K562 (cell line): ENCODE measurements around the gene PDCD1. TPM values are rescaled to one million over a fixed set of nuclear protein-coding genes. Genes with fewer than 3 reads are reported as not detected.

Source experiments
- ATAC-seq: fragments of 200-7000 bp; cut with Tn5 transposase; 3 replicates; pipeline ENCODE4 v1.9.1; 2020; ENCODE audit warnings: moderate library complexity
- BruUV-seq: library from RNA; stranded (reverse); fragments of 400-500 nt; replicated peaks from 2 replicates; lab custom pipeline; 2021; lab: Mats Ljungman, UMichigan
- CTCF ChIA-PET: fragments of 300-600 bp; formaldehyde crosslinking; extraction: SDS; loops from one replicate; lab custom pipeline; 2021; ENCODE audit warnings: low intra/inter-chr PET ratio; lab: Yijun Ruan, JAX
- POLR2A ChIA-PET: fragments of 300-600, 350-650 bp; sonication (Branson Sonifier 250); formaldehyde crosslinking; extraction: SDS; loops from one replicate; lab custom pipeline; 2021; ENCODE audit warnings: antibody characterized with exemption, inconsistent platforms; lab: Yijun Ruan, JAX
- DNase-seq, 4 experiments: peaks; one replicate each; pipeline versions ENCODE4 v3.0.0 to v3.0.0-alpha.2; 2011 to 2018; ENCODE audit warnings: low spot score in 3 of 4, mixed read lengths in 3 of 4; ENCODE audit errors: extremely low read depth in 1 of 4
- FAIRE-seq: peaks from 2 replicates; lab custom pipeline; 2011; peaks lifted over from hg19 to GRCh38; lab: Jason Lieb, UNC
- H2AFZ ChIP-seq: 2 replicates; pipeline ENCODE4 v1.6.0; 2011; ENCODE audit warnings: low read depth, low read length, control low read depth, inconsistent platforms
- H3K27ac ChIP-seq: fragments of 200-600 bp; 3 replicates; pipeline ENCODE4 v1.8.0; 2011; ENCODE audit warnings: low read depth, mild to moderate bottlenecking, control low read depth, inconsistent platforms, low read length, moderate library complexity, mixed read lengths; ENCODE audit errors: extremely low read depth
- H3K27me3 ChIP-seq, 2 experiments: fragments of 300-600 bp in 1 of 2; 2 replicates in 1 of 2; 3 replicates in 1 of 2; pipeline versions ENCODE4 v1.6.0 to v1.8.0; 2011; ENCODE audit warnings: inconsistent platforms in 2 of 2, low read length in 2 of 2, mild to moderate bottlenecking in 1 of 2, mixed read lengths in 1 of 2, moderate library complexity in 1 of 2; ENCODE audit not compliant: control insufficient read depth in 2 of 2, insufficient read depth in 2 of 2
- H3K36me3 ChIP-seq: fragments of 300-600 bp; 3 replicates; pipeline ENCODE4 v1.8.0; 2011; ENCODE audit warnings: mild to moderate bottlenecking, low read length, inconsistent platforms; ENCODE audit not compliant: control insufficient read depth, insufficient read depth
- H3K4me1 ChIP-seq, 2 experiments: fragments of 200-600 bp in 1 of 2; replicated peaks in 1 of 2; 2 replicates in 1 of 2; 3 replicates in 1 of 2; pipeline versions ENCODE4 v1.5.1 to v1.8.0; 2011; ENCODE audit warnings: inconsistent platforms in 2 of 2, low read length in 2 of 2, mild to moderate bottlenecking in 1 of 2, mixed read lengths in 1 of 2, moderate library complexity in 1 of 2; ENCODE audit not compliant: control insufficient read depth in 2 of 2, insufficient read depth in 2 of 2
- H3K4me2 ChIP-seq: 2 replicates; pipeline ENCODE4 v1.6.1; 2011; ENCODE audit warnings: low read length, control low read depth, inconsistent platforms, mixed read lengths; ENCODE audit not compliant: insufficient read depth
- H3K4me3 ChIP-seq: fragments of 200-600 bp; sonication (generic), shearing (Covaris generic); 2 replicates; pipeline ENCODE4 v1.5.1; 2016; ENCODE audit warnings: control low read depth, inconsistent platforms
- H3K79me2 ChIP-seq: fragments of 200-600 bp; 3 replicates; pipeline ENCODE4 v1.8.0; 2011; ENCODE audit warnings: low read length, inconsistent platforms; ENCODE audit not compliant: control insufficient read depth, insufficient read depth
- H3K9ac ChIP-seq, 2 experiments: 2 replicates each; pipeline versions ENCODE4 v1.6.0 to v1.6.1; 2011; ENCODE audit warnings: low read depth in 2 of 2, low read length in 2 of 2, control low read depth in 1 of 2, inconsistent platforms in 1 of 2, mild to moderate bottlenecking in 1 of 2, mixed read lengths in 1 of 2; ENCODE audit not compliant: insufficient read depth in 1 of 2
- H3K9me1 ChIP-seq: one replicate; pipeline ENCODE4 v1.6.0; 2011; ENCODE audit warnings: inconsistent platforms, mild to moderate bottlenecking, low read length, moderate library complexity; ENCODE audit not compliant: control insufficient read depth, insufficient read depth
- H3K9me3 ChIP-seq: replicated peaks from 2 replicates; pipeline ENCODE4 v1.5.1; 2011; ENCODE audit warnings: low read depth, low read length, inconsistent platforms; ENCODE audit not compliant: control insufficient read depth, insufficient read depth
- H4K20me1 ChIP-seq: replicated peaks from 2 replicates; pipeline ENCODE4 v1.6.1; 2011; ENCODE audit warnings: low read length, inconsistent platforms, mixed read lengths; ENCODE audit not compliant: control insufficient read depth, insufficient read depth
- JUNB ChIP-seq: fragments of 450-650 bp; formaldehyde crosslinking; conservative IDR thresholded peaks from 2 replicates; pipeline ENCODE4 v1.4.0; 2020; ENCODE audit warnings: mild to moderate bottlenecking
- KHSRP ChIP-seq: fragments of 450-650 bp; IDR thresholded peaks from 2 replicates; pipeline ENCODE4 v1.6.1; 2017
- NRF1 ChIP-seq, 2 experiments: fragments of 450-650 bp; IDR thresholded peaks in 1 of 2; conservative IDR thresholded peaks in 1 of 2; 2 replicates each; pipeline ENCODE4 v1.6.1; 2014; ENCODE audit warnings: mild to moderate bottlenecking in 2 of 2
- PCBP1 ChIP-seq: fragments of 200-400 bp; formaldehyde crosslinking; IDR thresholded peaks from 2 replicates; pipeline ENCODE4 v1.6.1; 2018; ENCODE audit warnings: mild to moderate bottlenecking, low read depth, low read length; ENCODE audit not compliant: poor library complexity, severe bottlenecking
- POLR2G ChIP-seq: fragments of 200-400 bp; formaldehyde crosslinking; IDR thresholded peaks from 2 replicates; pipeline ENCODE4 v1.6.1; 2017; ENCODE audit warnings: low read depth, mild to moderate bottlenecking, antibody characterized with exemption, low read length, moderate library complexity
- RAD21 ChIP-seq, 2 experiments: fragments of 250-450 bp in 1 of 2; fragments of 450-650 bp in 1 of 2; sonication (Bioruptor Pico) in 1 of 2; formaldehyde crosslinking in 1 of 2; IDR thresholded peaks in 1 of 2; conservative IDR thresholded peaks in 1 of 2; 2 replicates each; pipeline versions ENCODE4 v1.4.0 to v1.8.0; 2020 to 2022; ENCODE audit warnings: mild to moderate bottlenecking in 2 of 2, moderate library complexity in 1 of 2
- SAP30 ChIP-seq: fragments of 200-600 bp; sonication (generic); IDR thresholded peaks from 2 replicates; pipeline ENCODE4 v1.6.1; 2012; ENCODE audit warnings: borderline replicate concordance, low read depth, mild to moderate bottlenecking, moderate library complexity, low read length, control low read depth, inconsistent platforms; ENCODE audit not compliant: insufficient read depth, poor library complexity, severe bottlenecking
- SMARCB1 ChIP-seq: IDR thresholded peaks from 2 replicates; pipeline ENCODE4 v1.6.1; 2011; ENCODE audit warnings: improper control_type of control experiment, low read depth; ENCODE audit not compliant: insufficient read length
- ZNF134 ChIP-seq: fragments of 250-450 bp; sonication (Bioruptor Pico); conservative IDR thresholded peaks from 2 replicates; pipeline ENCODE4 v1.4.0; 2020
- ZNF316 ChIP-seq: fragments of 450-650 bp; IDR thresholded peaks from 2 replicates; pipeline ENCODE4 v1.6.1; 2016
- WGBS: fragments of 100-300 bp; shearing (Covaris generic); methylation state at CpG from one replicate; pipeline ENCODE4 v1.1.6; 2016; ENCODE audit warnings: low coverage, mixed read lengths; ENCODE audit not compliant: insufficient coverage; ENCODE audit errors: missing lambda C conversion rate; 5-methylcytosine and 5-hydroxymethylcytosine counted together
- in situ Hi-C: fragments of 300-500 bp; cut with MboI; formaldehyde crosslinking; loops from 4 replicates; pipeline ENCODE4 v1.15.0; 2018; ENCODE audit warnings: inconsistent platforms, mixed read lengths
- intact Hi-C: fragments of 100-400 bp; cut with micrococcal nuclease; formaldehyde crosslinking; loops from 2 replicates; pipeline ENCODE4 v1.14.2; 2022
- polyA plus RNA-seq, 8 experiments: library from polyadenylated mRNA; depleted of rRNA in 4 of 8; stranded (reverse) in 5 of 8; unstranded in 3 of 8; fragments of >200 nt; fragmentation: Nextera tagmentation in 2 of 8; fragmentation: Illumina TruSeq in 1 of 8; extraction: Ambion mirVana in 2 of 8; extraction: Trizol in 1 of 8; gene quantifications; 2 replicates each; pipeline versions ENCODE4 v1.2.1 to v1.2.3, GENCODE V29; 2011 to 2014; ENCODE audit warnings: inconsistent platforms in 1 of 8, missing spikeins in 1 of 8
- total RNA-seq, 7 experiments: library from RNA; depleted of rRNA in 6 of 7; stranded (reverse); fragments of >200 nt in 6 of 7; fragmentation: Illumina TruSeq in 2 of 7; extraction: Trizol in 2 of 7; gene quantifications; 2 replicates each; pipeline versions ENCODE4 v1.2.1 to v1.2.3, GENCODE V29; 2011 to 2021; ENCODE audit warnings: low replicate concordance in 1 of 7
- TF ChIP-seq, protein P1 (sequence below): IDR thresholded peaks from 2 replicates; pipeline ENCODE4 v1.6.1; 2011; ENCODE audit warnings: borderline replicate concordance, low read depth, mild to moderate bottlenecking, moderate library complexity, low read length; ENCODE audit not compliant: insufficient read depth, poor library complexity, severe bottlenecking

PDCD1 gene
- total and polyA plus RNA-seq, 9 of the 15 experiments (the other 6 are each of a cell fraction or from before 2014, with no cell fraction given): 0.15 to 2.5 (median 1.0) TPM; not detected in 2

DNA sequence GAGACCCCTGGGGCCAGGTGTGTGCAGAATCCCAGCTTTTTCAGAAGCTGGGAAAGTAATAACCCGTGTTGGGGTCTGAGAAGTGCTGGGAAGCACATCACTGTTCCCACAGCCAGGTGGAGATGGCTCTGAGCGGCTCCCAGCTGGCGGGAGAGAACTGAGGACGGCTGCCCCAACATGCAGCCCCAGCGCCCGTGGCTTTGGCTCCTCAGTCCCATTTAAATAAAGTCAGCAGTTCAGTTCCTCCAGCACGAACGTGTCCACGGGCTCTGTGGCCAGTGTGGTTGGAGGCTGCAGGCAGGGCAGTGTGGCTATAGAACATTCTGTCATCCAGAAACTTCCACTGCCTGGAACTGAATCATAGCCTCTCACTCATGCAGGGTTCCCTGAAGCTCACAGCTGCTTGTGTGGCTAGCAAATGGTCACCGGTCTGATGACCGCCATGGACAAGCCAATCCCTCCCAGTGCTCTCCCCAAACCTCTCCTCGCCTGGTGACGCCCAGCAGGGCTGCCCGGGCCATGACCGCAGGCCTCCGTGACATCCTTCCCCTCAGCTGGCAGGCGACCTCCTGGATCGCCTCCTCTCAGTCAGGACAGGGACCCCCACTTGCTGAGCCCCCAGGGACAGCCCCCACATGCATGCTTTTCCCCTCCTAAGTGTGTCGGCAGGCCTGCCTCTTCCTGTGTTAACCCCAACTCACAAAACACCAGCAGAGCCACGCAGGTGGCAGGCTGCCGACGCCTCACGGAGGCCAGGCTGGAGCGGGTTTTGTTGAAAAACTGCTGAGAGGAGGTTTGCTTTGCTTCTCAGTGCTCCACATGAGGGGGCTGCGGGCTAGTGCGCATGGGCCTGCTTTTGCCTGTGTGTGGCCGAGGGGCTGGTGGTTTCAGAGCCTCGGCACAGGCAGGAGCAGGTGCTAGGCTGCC is 12.2 kb upstream of the PDCD1 start:
- in situ Hi-C loops: no loop called here
- Histone ChIP-seq H3K4me1 (peaks cover 0 to 57% of the 10 kb centered on the region in 2 experiments; a peak in 2 of 5 replicates), H3K9ac (no peak overlapping the region; a peak in 1 of 4 replicates), H3K9me1 (no peaks in the 10 kb centered on the region), H3K4me2 (no peak overlapping the region), H4K20me1 (no peaks in the 10 kb centered on the region; the same call in 1 of the 2 replicates), H3K9me3 (no peaks in the 10 kb centered on the region), H3K79me2 (no peaks in the 10 kb centered on the region), H3K27me3 (peaks cover 4 to 47% of the 10 kb centered on the region in 2 experiments; a peak in 4 of 5 replicates), H3K27ac (no peak overlapping the region), H2AFZ (no peak overlapping the region), H3K36me3 (no peaks in the 10 kb centered on the region), H3K4me3 (no peak overlapping the region)
- ChIA-PET CTCF (no interaction called here), POLR2A (interaction anchor here (0.6 kb wide), 1 partner anchor 98 kb away, joined by 5 read pairs; no protein-coding TSS in a partner anchor)
- 16% methylated on average over 18 of the region's 28 CpGs for WGBS
- BruUV-seq: no TSS peak
- TF ChIP-seq NRF1 (conservative IDR thresholded peaks at IDR 0.05 in 1 of 2, IDR thresholded peaks at IDR 0.05 in 1 of 2) (peak; percentile 25 to 42; a peak in 3 of 4 replicates), RAD21 (CRISPR knock-in tag; conservative IDR thresholded peaks at IDR 0.05 in 1 of 2, IDR thresholded peaks at IDR 0.05 in 1 of 2) (no peak)
- DNase-seq (no peak), ATAC-seq (no peak), FAIRE-seq (no peak)
- intact Hi-C loops: no loop called here

DNA sequence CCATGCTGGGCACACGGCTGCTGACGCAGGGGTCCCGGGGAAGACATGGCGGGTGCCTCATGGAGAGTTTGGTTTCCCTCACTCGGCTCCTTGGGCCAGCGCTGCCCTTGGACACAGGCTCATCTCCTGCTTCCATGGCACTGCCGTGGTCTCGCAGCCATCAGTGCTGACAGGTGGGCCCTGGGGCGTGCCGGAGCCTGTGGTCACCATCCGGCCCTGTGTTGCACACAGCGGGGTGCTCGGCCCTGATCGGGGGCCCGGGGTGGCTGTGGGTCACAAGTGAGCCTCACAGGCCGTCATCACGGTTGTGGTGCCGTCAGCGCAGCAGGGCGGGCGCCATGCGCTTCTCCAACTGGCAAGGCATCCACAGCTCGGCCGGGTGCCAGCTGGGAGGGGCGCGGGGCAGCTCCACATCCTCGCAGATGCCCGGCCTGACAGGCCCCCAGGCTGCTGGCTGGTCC is 11.4 kb upstream of the PDCD1 start:
- H3K27me3 ChIP-seq: peaks cover 4 to 55% of the 10 kb centered on the region in 2 experiments; a peak in 4 of 5 replicates
- H3K27ac ChIP-seq: no peak overlapping the region
- no peak overlapping the region for H3K9ac ChIP-seq
- H4K20me1 ChIP-seq: peaks cover 5% of the 10 kb centered on the region
- H2AFZ ChIP-seq: no peak overlapping the region
- no peaks in the 10 kb centered on the region for H3K9me3 ChIP-seq
- ChIA-PET CTCF (no interaction called here), POLR2A (interaction anchor here (0.6 kb wide), 1 partner anchor 97 kb away, joined by 5 read pairs; no protein-coding TSS in a partner anchor)
- H3K9me1 ChIP-seq: no peaks in the 10 kb centered on the region
- BruUV-seq: no TSS peak
- in situ Hi-C loops (no loop called here), intact Hi-C loops (no loop called here)
- DNase-seq (no peak), FAIRE-seq (no peak), ATAC-seq (no peak)
- H3K79me2 ChIP-seq: no peaks in the 10 kb centered on the region
- H3K4me1 ChIP-seq: peaks cover 0 to 57% of the 10 kb centered on the region in 2 experiments; a peak in 2 of 5 replicates
- H3K4me2 ChIP-seq: no peak overlapping the region
- no peak overlapping the region for H3K4me3 ChIP-seq
- no peaks in the 10 kb centered on the region for H3K36me3 ChIP-seq
- WGBS: 37% methylated on average over 5 of the region's 28 CpGs
- TF ChIP-seq JUNB (CRISPR knock-in tag) (no peak), POLR2G (no peak), KHSRP (no peak), ZNF316 (no peak), PCBP1 (no peak), SMARCB1 (no peak), SAP30 (no peak), ZNF134 (CRISPR knock-in tag) (no peak)
- TF ChIP-seq, protein P1, sequence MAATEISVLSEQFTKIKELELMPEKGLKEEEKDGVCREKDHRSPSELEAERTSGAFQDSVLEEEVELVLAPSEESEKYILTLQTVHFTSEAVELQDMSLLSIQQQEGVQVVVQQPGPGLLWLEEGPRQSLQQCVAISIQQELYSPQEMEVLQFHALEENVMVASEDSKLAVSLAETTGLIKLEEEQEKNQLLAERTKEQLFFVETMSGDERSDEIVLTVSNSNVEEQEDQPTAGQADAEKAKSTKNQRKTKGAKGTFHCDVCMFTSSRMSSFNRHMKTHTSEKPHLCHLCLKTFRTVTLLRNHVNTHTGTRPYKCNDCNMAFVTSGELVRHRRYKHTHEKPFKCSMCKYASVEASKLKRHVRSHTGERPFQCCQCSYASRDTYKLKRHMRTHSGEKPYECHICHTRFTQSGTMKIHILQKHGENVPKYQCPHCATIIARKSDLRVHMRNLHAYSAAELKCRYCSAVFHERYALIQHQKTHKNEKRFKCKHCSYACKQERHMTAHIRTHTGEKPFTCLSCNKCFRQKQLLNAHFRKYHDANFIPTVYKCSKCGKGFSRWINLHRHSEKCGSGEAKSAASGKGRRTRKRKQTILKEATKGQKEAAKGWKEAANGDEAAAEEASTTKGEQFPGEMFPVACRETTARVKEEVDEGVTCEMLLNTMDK: no peak
